ENCODE results near the gene NEK11.

The NEK11 gene

GRCh38 chr3:130992344-130992743 is 34.3 kb upstream of the NEK11 start:
- Histone ChIP-seq H2AK5ac (ENCODE audit: low read length) (no peak overlapping the region), H3K36me3 (ENCODE audit: control insufficient read depth, insufficient read depth, low read length) (peaks cover 2% of the 10 kb centered on the region), H3K4me1 (ENCODE audit: control insufficient read depth, low read depth, low read length) (no peaks in the 10 kb centered on the region), H3K27ac (ENCODE audit: low read depth, low read length) (no peak overlapping the region), H3K4me2 (ENCODE audit: low read length) (no peak overlapping the region), H4K8ac (ENCODE audit: low read depth, low read length) (no peak overlapping the region), H3K4me3 (ENCODE audit: low read length) (no peak overlapping the region), H4K5ac (ENCODE audit: low read length) (no peak overlapping the region), H3K27me3 (ENCODE audit: insufficient read depth, low read length, poor library complexity) (no peaks in the 10 kb centered on the region), H2BK120ac (ENCODE audit: low read depth, low read length) (no peak overlapping the region), H2BK5ac (ENCODE audit: low read length) (no peak overlapping the region), H3K23ac (ENCODE audit: low read length) (no peak overlapping the region), H2BK15ac (replicated peaks; ENCODE audit: low read depth) (no peak overlapping the region), H3K18ac (ENCODE audit: low read length) (no peak overlapping the region), H3K56ac (ENCODE audit: low read length) (no peak overlapping the region), H3K79me2 (ENCODE audit: control insufficient read depth, insufficient read depth, low read length) (no peaks in the 10 kb centered on the region), H3K4ac (ENCODE audit: low read depth, low read length) (no peak overlapping the region), H3K79me1 (ENCODE audit: low read length) (no peaks in the 10 kb centered on the region), H3K9ac (ENCODE audit: low read length) (no peak overlapping the region)
- WGBS (ENCODE audit: extremely low coverage, insufficient coverage, low lambda C conversion rate), result 100% methylated on average over 1 of the region's 3 CpGs
- DNase-seq, result no peak

GRCh38 chr3:130997289-130997688 is 29.4 kb upstream of the NEK11 start:
- H3K27me3 ChIP-seq (ENCODE audit: insufficient read depth, low read length, poor library complexity), result no peaks in the 10 kb centered on the region
- H3K4me2 ChIP-seq (ENCODE audit: low read length), result no peak overlapping the region
- H2BK120ac ChIP-seq (ENCODE audit: low read depth, low read length), result no peak overlapping the region
- no peak overlapping the region for H4K5ac ChIP-seq (ENCODE audit: low read length)
- no peak overlapping the region for H3K4ac ChIP-seq (ENCODE audit: low read depth, low read length)
- no peak overlapping the region for H2BK15ac ChIP-seq (replicated peaks; ENCODE audit: low read depth)
- no peak overlapping the region for H3K23ac ChIP-seq (ENCODE audit: low read length)
- no peak overlapping the region for H4K8ac ChIP-seq (ENCODE audit: low read depth, low read length)
- H3K27ac ChIP-seq (ENCODE audit: low read depth, low read length), result no peak overlapping the region
- H3K56ac ChIP-seq (ENCODE audit: low read length), result no peak overlapping the region
- no peak overlapping the region for H2BK5ac ChIP-seq (ENCODE audit: low read length)
- no peaks in the 10 kb centered on the region for H3K79me1 ChIP-seq (ENCODE audit: low read length)
- no peaks in the 10 kb centered on the region for H3K79me2 ChIP-seq (ENCODE audit: control insufficient read depth, insufficient read depth, low read length)
- H3K36me3 ChIP-seq (ENCODE audit: control insufficient read depth, insufficient read depth, low read length), result peaks cover 2% of the 10 kb centered on the region
- H2AK5ac ChIP-seq (ENCODE audit: low read length), result no peak overlapping the region
- DNase-seq, result no peak
- no peak overlapping the region for H3K18ac ChIP-seq (ENCODE audit: low read length)
- no peak overlapping the region for H3K9ac ChIP-seq (ENCODE audit: low read length)
- no peak overlapping the region for H3K4me3 ChIP-seq (ENCODE audit: low read length)
- no peaks in the 10 kb centered on the region for H3K4me1 ChIP-seq (ENCODE audit: control insufficient read depth, low read depth, low read length)
- WGBS (ENCODE audit: extremely low coverage, insufficient coverage, low lambda C conversion rate), result 100% methylated on average over 1 of the region's 7 CpGs

GRCh38 chr3:131001071-131001470 is 25.6 kb upstream of the NEK11 start:
- H3K27me3 ChIP-seq (ENCODE audit: insufficient read depth, low read length, poor library complexity), result no peaks in the 10 kb centered on the region
- H3K79me1 ChIP-seq (ENCODE audit: low read length), result no peaks in the 10 kb centered on the region
- H2BK120ac ChIP-seq (ENCODE audit: low read depth, low read length), result no peak overlapping the region
- H3K18ac ChIP-seq (ENCODE audit: low read length), result no peak overlapping the region
- H3K36me3 ChIP-seq (ENCODE audit: control insufficient read depth, insufficient read depth, low read length), result no peaks in the 10 kb centered on the region
- H3K79me2 ChIP-seq (ENCODE audit: control insufficient read depth, insufficient read depth, low read length), result no peaks in the 10 kb centered on the region
- H2AK5ac ChIP-seq (ENCODE audit: low read length), result no peak overlapping the region
- H4K5ac ChIP-seq (ENCODE audit: low read length), result no peak overlapping the region
- no peak for DNase-seq
- H3K56ac ChIP-seq (ENCODE audit: low read length), result no peak overlapping the region
- H3K4me1 ChIP-seq (ENCODE audit: control insufficient read depth, low read depth, low read length), result no peaks in the 10 kb centered on the region
- no peak overlapping the region for H3K4ac ChIP-seq (ENCODE audit: low read depth, low read length)
- no peak overlapping the region for H2BK15ac ChIP-seq (replicated peaks; ENCODE audit: low read depth)
- H2BK5ac ChIP-seq (ENCODE audit: low read length), result no peak overlapping the region
- H3K9ac ChIP-seq (ENCODE audit: low read length), result no peak overlapping the region
- no peak overlapping the region for H3K4me2 ChIP-seq (ENCODE audit: low read length)
- no CpG with 5 or more reads among the region's 1 CpG for WGBS (ENCODE audit: extremely low coverage, insufficient coverage, low lambda C conversion rate)
- no peak overlapping the region for H3K27ac ChIP-seq (ENCODE audit: low read depth, low read length)
- H3K4me3 ChIP-seq (ENCODE audit: low read length), result no peak overlapping the region
- no peak overlapping the region for H4K8ac ChIP-seq (ENCODE audit: low read depth, low read length)
- no peak overlapping the region for H3K23ac ChIP-seq (ENCODE audit: low read length)

GRCh38 chr3:131004603-131005002 is 22.1 kb upstream of the NEK11 start:
- no peak overlapping the region for H4K5ac ChIP-seq (ENCODE audit: low read length)
- H4K8ac ChIP-seq (ENCODE audit: low read depth, low read length), result no peak overlapping the region
- WGBS (ENCODE audit: extremely low coverage, insufficient coverage, low lambda C conversion rate), result 100% methylated on average over 1 of the region's 1 CpG
- H3K23ac ChIP-seq (ENCODE audit: low read length), result no peak overlapping the region
- H2AK5ac ChIP-seq (ENCODE audit: low read length), result no peak overlapping the region
- no peak overlapping the region for H3K56ac ChIP-seq (ENCODE audit: low read length)
- no peak overlapping the region for H3K4me2 ChIP-seq (ENCODE audit: low read length)
- no peaks in the 10 kb centered on the region for H3K4me1 ChIP-seq (ENCODE audit: control insufficient read depth, low read depth, low read length)
- no peak for DNase-seq
- no peak overlapping the region for H2BK5ac ChIP-seq (ENCODE audit: low read length)
- no peak overlapping the region for H3K4ac ChIP-seq (ENCODE audit: low read depth, low read length)
- no peak overlapping the region for H3K18ac ChIP-seq (ENCODE audit: low read length)
- H3K4me3 ChIP-seq (ENCODE audit: low read length), result no peak overlapping the region
- H3K36me3 ChIP-seq (ENCODE audit: control insufficient read depth, insufficient read depth, low read length), result no peaks in the 10 kb centered on the region
- no peaks in the 10 kb centered on the region for H3K27me3 ChIP-seq (ENCODE audit: insufficient read depth, low read length, poor library complexity)
- H3K79me2 ChIP-seq (ENCODE audit: control insufficient read depth, insufficient read depth, low read length), result no peaks in the 10 kb centered on the region
- H2BK15ac ChIP-seq (replicated peaks; ENCODE audit: low read depth), result no peak overlapping the region
- no peak overlapping the region for H2BK120ac ChIP-seq (ENCODE audit: low read depth, low read length)
- H3K79me1 ChIP-seq (ENCODE audit: low read length), result no peaks in the 10 kb centered on the region
- no peak overlapping the region for H3K9ac ChIP-seq (ENCODE audit: low read length)
- no peak overlapping the region for H3K27ac ChIP-seq (ENCODE audit: low read depth, low read length)

- Histone ChIP-seq H3K4me1 (ENCODE audit: control insufficient read depth, low read depth, low read length) (no peaks in the 10 kb centered on the region), H3K36me3 (ENCODE audit: control insufficient read depth, insufficient read depth, low read length) (peaks cover 3% of the 10 kb centered on the region), H3K4ac (ENCODE audit: low read depth, low read length) (no peak overlapping the region), H2BK5ac (ENCODE audit: low read length) (no peak overlapping the region), H2BK15ac (replicated peaks; ENCODE audit: low read depth) (no peak overlapping the region), H3K4me3 (ENCODE audit: low read length) (no peak overlapping the region), H3K23ac (ENCODE audit: low read length) (no peak overlapping the region), H3K9ac (ENCODE audit: low read length) (no peak overlapping the region), H2AK5ac (ENCODE audit: low read length) (no peak overlapping the region), H4K5ac (ENCODE audit: low read length) (no peak overlapping the region), H3K79me2 (ENCODE audit: control insufficient read depth, insufficient read depth, low read length) (no peaks in the 10 kb centered on the region), H2BK120ac (ENCODE audit: low read depth, low read length) (no peak overlapping the region), H3K27me3 (ENCODE audit: insufficient read depth, low read length, poor library complexity) (no peaks in the 10 kb centered on the region), H3K56ac (ENCODE audit: low read length) (no peak overlapping the region), H3K4me2 (ENCODE audit: low read length) (no peak overlapping the region), H4K8ac (ENCODE audit: low read depth, low read length) (no peak overlapping the region), H3K18ac (ENCODE audit: low read length) (no peak overlapping the region), H3K27ac (ENCODE audit: low read depth, low read length) (no peak overlapping the region), H3K79me1 (ENCODE audit: low read length) (no peaks in the 10 kb centered on the region)
- WGBS (ENCODE audit: extremely low coverage, insufficient coverage, low lambda C conversion rate), result no CpG with 5 or more reads among the region's 2 CpGs
- DNase-seq, result no peak
Observed at GRCh38 chr3:131007256-131007655, 19.4 kb upstream of the NEK11 start.

- Histone ChIP-seq H4K8ac (ENCODE audit: low read depth, low read length) (no peak overlapping the region), H3K4me3 (ENCODE audit: low read length) (no peak overlapping the region), H3K23ac (ENCODE audit: low read length) (no peak overlapping the region), H3K9ac (ENCODE audit: low read length) (no peak overlapping the region), H3K56ac (ENCODE audit: low read length) (no peak overlapping the region), H3K4ac (ENCODE audit: low read depth, low read length) (no peak overlapping the region), H3K4me1 (ENCODE audit: control insufficient read depth, low read depth, low read length) (no peaks in the 10 kb centered on the region), H2BK15ac (replicated peaks; ENCODE audit: low read depth) (no peak overlapping the region), H3K18ac (ENCODE audit: low read length) (no peak overlapping the region), H3K27ac (ENCODE audit: low read depth, low read length) (no peak overlapping the region), H3K27me3 (ENCODE audit: insufficient read depth, low read length, poor library complexity) (no peaks in the 10 kb centered on the region), H3K4me2 (ENCODE audit: low read length) (no peak overlapping the region), H2AK5ac (ENCODE audit: low read length) (no peak overlapping the region), H2BK120ac (ENCODE audit: low read depth, low read length) (no peak overlapping the region), H2BK5ac (ENCODE audit: low read length) (no peak overlapping the region), H3K79me1 (ENCODE audit: low read length) (no peaks in the 10 kb centered on the region), H3K79me2 (ENCODE audit: control insufficient read depth, insufficient read depth, low read length) (no peaks in the 10 kb centered on the region), H4K5ac (ENCODE audit: low read length) (no peak overlapping the region), H3K36me3 (ENCODE audit: control insufficient read depth, insufficient read depth, low read length) (peaks cover 3% of the 10 kb centered on the region)
- no peak for DNase-seq
- WGBS (ENCODE audit: extremely low coverage, insufficient coverage, low lambda C conversion rate), result no CpG with 5 or more reads among the region's 2 CpGs
Observed at GRCh38 chr3:131007782-131008181, 18.9 kb upstream of the NEK11 start.

All from mesendoderm (in vitro differentiated cells).